Loucy (cell line): ENCODE data around the gene PMM1.

Source experiments
- CTCF ChIP-seq: fragments of 200-600 bp; sonication (generic); conservative IDR thresholded peaks from 2 replicates; pipeline ENCODE4 v1.5.1; 2014; ENCODE audit warnings: mild to moderate bottlenecking, antibody characterized with exemption, low read length
- EZH2phosphoT487 ChIP-seq: fragments of 200-600 bp; IDR thresholded peaks from 2 replicates; pipeline ENCODE4 v1.6.1; 2018; ENCODE audit warnings: antibody characterized with exemption, mild to moderate bottlenecking, moderate library complexity, borderline replicate concordance

GRCh38 chr22:41589391-41590241, at the start of gene PMM1:
- TF ChIP-seq CTCF (no peak), EZH2phosphoT487 (no peak)
